GM23248 (cell line): ENCODE results near the gene FNDC7.

Source experiments
- EZH2 ChIP-seq: fragments of 200-600 bp; sonication (generic); IDR thresholded peaks from 2 replicates; pipeline ENCODE4 v1.6.1; 2018; ENCODE audit warnings: antibody characterized with exemption, mild to moderate bottlenecking; ENCODE audit not compliant: insufficient read depth, poor library complexity, severe bottlenecking
- EZH2phosphoT487 ChIP-seq: fragments of 200-600 bp; sonication (generic); IDR thresholded peaks from 2 replicates; pipeline ENCODE4 v1.6.1; 2018; ENCODE audit warnings: antibody characterized with exemption, moderate library complexity, mild to moderate bottlenecking, low read depth; ENCODE audit not compliant: insufficient read depth

DNA sequence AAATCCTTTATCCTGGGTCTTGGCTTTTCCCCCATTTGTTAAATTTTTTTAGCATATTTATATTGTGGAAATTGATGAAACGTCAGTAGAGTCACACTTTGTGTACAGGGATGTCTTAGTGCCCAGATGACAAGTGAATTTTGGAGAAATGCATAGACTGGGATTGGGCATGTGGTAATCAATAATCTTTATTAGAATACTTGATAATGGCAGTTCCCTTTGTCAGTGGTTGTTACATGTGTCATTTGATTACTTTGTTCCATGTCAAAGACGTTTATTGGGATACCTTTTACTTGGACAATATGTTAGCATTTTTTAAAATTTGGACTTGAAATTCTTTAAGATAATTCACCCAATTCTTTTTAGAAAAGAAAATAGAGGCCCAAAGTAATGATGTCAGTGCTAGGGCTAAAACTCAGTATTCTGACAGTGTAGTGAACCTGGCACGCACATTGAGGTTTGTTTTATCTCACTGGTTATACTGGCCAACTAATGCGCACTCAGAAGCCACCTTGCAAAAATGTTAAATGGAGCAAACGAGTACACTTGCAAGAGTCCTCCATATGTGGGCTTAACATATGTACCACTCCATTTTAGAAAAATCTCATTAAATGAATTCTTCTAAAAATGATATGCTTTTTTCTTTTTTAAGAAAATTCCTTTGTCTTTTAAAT, 11.4 kb upstream of the FNDC7 start:
- no peak for TF ChIP-seq EZH2
- TF ChIP-seq EZH2phosphoT487 = no peak
